Transverse colon (tissue), 4 donors: ENCODE data around the gene TMEM200C.

ENCODE experiments used
- CTCF ChIP-seq, 5 experiments: fragments of 200-600 bp in 3 of 5; fragments of 450-650 bp in 2 of 5; sonication (generic) in 3 of 5; IDR thresholded peaks; 1 replicate in 2 of 5; 2 replicates in 3 of 5; pipeline ENCODE4 v1.5.1; 2016 to 2017; ENCODE audit warnings: antibody characterized with exemption in 5 of 5, inconsistent platforms in 3 of 5, mild to moderate bottlenecking in 2 of 5, moderate library complexity in 1 of 5
- POLR2A ChIP-seq: fragments of 450-650 bp; IDR thresholded peaks from one replicate; pipeline ENCODE4 v1.6.1; 2016; ENCODE audit warnings: antibody characterized with exemption, mild to moderate bottlenecking, moderate library complexity
- POLR2AphosphoS5 ChIP-seq, 3 donors: sonication (generic); formaldehyde crosslinking; IDR thresholded peaks; one replicate each; pipeline ENCODE4 v1.6.1; 2016; ENCODE audit warnings: antibody characterized with exemption in 3 of 3

GRCh38 chr18:5865521-5865920, 29.8 kb downstream of the TMEM200C start:
- no peak for TF ChIP-seq CTCF (IDR thresholded peaks at IDR 0.05)
- TF ChIP-seq POLR2A, result no peak
- TF ChIP-seq POLR2AphosphoS5 (IDR thresholded peaks at IDR 0.05), result no peak
